Activated T-helper 1 cell treated with anti-CD3 and anti-CD28 coated beads, Interleukin-12 subunit alpha, Interleukin-12 subunit beta, Interleukin-2, Interleukin-4 antibody, amounts not matched to agents 30 ng/mL and 10 ng/mL and 1 ng/mL, durations not matched to agents 14 hours and 24 hours and 36 hours (primary cell): ENCODE data around the gene GALNT14. TPM values are rescaled to one million over a fixed set of nuclear protein-coding genes. Genes with fewer than 3 reads are reported as not detected.

Experiments
- DNase-seq: peaks from one replicate; pipeline ENCODE4 v3.0.0; 2021; ENCODE audit warnings: low spot score
- H3K27ac Mint-ChIP-seq: one replicate; pipeline ENCODE4 v1.8.0; 2021; ENCODE audit warnings: mild to moderate bottlenecking, mixed read lengths
- H3K27me3 Mint-ChIP-seq: one replicate; pipeline ENCODE4 v1.8.0; 2022; ENCODE audit warnings: mild to moderate bottlenecking, moderate library complexity, mixed read lengths; ENCODE audit not compliant: insufficient read depth
- H3K36me3 Mint-ChIP-seq: one replicate; pipeline ENCODE4 v1.8.0; 2021; ENCODE audit warnings: low read depth, mixed read lengths
- H3K4me1 Mint-ChIP-seq: one replicate; pipeline ENCODE4 v1.8.0; 2021; ENCODE audit warnings: low read depth, mixed read lengths
- H3K4me3 Mint-ChIP-seq: one replicate; pipeline ENCODE4 v1.8.0; 2021; ENCODE audit warnings: mild to moderate bottlenecking, moderate library complexity, mixed read lengths
- H3K9me3 Mint-ChIP-seq: one replicate; pipeline ENCODE4 v1.8.0; 2021; ENCODE audit warnings: mixed read lengths
- intact Hi-C: fragments of 100-400 bp; cut with micrococcal nuclease; formaldehyde crosslinking; loops from one replicate; pipeline ENCODE4 v1.15.1; 2024
- total RNA-seq: library from RNA; stranded (reverse); gene quantifications from 2 replicates; pipeline ENCODE4 v1.2.3, GENCODE V29; 2022

Gene GALNT14
- total RNA-seq, 1 donor from 2014 or later = 0.21 TPM

DNA sequence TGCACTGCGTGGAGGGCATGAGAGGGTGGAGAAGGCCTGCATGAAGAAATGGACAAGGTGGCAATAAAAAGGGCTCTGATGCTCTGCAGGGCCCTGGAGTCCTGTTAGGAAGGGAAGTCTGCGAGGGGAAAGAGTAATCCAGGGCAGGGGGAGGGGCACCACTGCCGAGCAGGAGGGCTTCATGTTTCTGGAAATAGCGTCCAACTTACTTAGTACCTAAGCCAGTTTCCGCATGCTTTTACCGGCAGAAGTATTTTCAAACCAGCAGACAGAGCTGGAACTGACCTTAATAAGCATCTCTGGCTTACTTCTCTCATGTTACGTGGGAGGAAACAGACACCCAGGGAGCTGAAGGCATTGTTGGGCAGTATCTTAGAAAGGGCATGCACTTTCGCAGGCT is 156.7 kb downstream of the GALNT14 start:
- no peaks in the 10 kb centered on the region for H3K4me1 Mint-ChIP-seq
- peaks cover 2% of the 10 kb centered on the region for H3K27me3 Mint-ChIP-seq
- intact Hi-C loops = no loop called here
- H3K4me3 Mint-ChIP-seq = no peak overlapping the region
- H3K27ac Mint-ChIP-seq = no peak overlapping the region
- DNase-seq = no peak
- H3K36me3 Mint-ChIP-seq = no peaks in the 10 kb centered on the region
- H3K9me3 Mint-ChIP-seq = no peaks in the 10 kb centered on the region

DNA sequence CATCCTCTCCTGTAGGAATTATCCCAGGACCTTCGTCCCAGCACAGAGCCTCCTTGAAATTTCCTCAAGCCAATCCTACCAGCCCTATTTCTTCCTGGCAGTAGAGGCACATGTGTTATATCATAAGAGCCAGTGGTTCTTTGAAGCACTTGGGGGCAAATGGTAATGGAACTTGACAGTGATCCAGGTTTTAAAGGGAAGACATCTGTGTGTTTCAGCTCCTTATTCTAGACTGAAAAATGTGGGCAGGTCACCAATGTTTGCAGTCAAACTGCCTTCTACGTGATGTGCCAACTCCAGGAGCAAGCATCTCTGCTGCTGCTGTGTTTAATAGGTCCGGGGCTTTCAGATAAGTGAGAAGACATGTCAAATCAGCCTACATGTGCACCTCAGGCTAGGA is 157.1 kb downstream of the GALNT14 start:
- intact Hi-C loops = no loop called here
- DNase-seq = no peak
- H3K4me3 Mint-ChIP-seq = no peak overlapping the region
- H3K27me3 Mint-ChIP-seq = peaks cover 2% of the 10 kb centered on the region
- H3K4me1 Mint-ChIP-seq = no peaks in the 10 kb centered on the region
- no peaks in the 10 kb centered on the region for H3K9me3 Mint-ChIP-seq
- H3K27ac Mint-ChIP-seq = no peak overlapping the region
- H3K36me3 Mint-ChIP-seq = no peaks in the 10 kb centered on the region

DNA sequence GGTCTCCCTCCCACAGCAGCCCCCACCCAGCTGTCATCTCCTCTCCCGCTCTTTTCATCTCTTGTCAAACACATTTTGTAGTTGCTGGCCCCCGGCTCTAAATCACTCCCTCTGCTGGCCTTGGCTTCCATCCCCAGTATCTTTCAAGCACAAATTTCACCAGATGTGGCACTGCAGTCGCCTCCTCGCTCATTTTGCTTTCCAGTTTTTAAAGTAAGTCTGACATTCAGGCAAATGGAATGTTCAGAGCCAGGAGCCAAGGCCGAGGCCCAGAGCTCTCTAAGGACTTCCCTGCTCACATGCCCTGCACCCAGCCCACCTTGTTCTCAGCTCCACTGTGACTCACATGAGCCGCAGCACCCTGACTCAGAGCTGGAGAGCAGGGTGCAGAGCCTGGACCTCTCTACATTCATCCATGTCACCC is 158.4 kb downstream of the GALNT14 start:
- no peak for DNase-seq
- Mint-ChIP-seq H3K36me3 (no peaks in the 10 kb centered on the region), H3K9me3 (no peaks in the 10 kb centered on the region), H3K27ac (no peak overlapping the region), H3K4me1 (no peaks in the 10 kb centered on the region), H3K27me3 (peaks cover 2% of the 10 kb centered on the region), H3K4me3 (no peak overlapping the region)
- intact Hi-C loops = no loop called here

DNA sequence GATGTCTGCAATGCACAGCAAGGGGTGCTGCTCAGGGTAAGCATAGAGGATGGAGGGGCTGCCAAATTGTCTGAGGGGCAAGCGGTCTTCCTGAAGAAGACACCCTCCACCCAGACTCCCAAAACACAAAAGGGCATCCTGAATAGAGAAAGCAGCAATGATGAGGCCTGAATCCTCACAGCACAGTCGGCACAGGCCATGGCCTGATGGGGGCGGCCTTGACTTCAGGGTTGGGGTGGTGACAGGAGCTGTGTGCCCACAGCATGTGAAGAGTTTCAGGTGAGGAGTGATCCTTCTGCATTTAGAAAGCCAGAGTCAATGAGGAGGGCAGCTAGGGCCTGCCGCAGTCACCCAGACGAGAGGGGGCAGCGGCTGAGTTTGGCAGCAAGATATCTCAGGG is 159.4 kb downstream of the GALNT14 start:
- H3K4me1 Mint-ChIP-seq = no peaks in the 10 kb centered on the region
- no peak for DNase-seq
- intact Hi-C loops = no loop called here
- H3K9me3 Mint-ChIP-seq = no peaks in the 10 kb centered on the region
- no peaks in the 10 kb centered on the region for H3K36me3 Mint-ChIP-seq
- H3K27ac Mint-ChIP-seq = no peak overlapping the region
- H3K27me3 Mint-ChIP-seq = no peaks in the 10 kb centered on the region
- no peak overlapping the region for H3K4me3 Mint-ChIP-seq

DNA sequence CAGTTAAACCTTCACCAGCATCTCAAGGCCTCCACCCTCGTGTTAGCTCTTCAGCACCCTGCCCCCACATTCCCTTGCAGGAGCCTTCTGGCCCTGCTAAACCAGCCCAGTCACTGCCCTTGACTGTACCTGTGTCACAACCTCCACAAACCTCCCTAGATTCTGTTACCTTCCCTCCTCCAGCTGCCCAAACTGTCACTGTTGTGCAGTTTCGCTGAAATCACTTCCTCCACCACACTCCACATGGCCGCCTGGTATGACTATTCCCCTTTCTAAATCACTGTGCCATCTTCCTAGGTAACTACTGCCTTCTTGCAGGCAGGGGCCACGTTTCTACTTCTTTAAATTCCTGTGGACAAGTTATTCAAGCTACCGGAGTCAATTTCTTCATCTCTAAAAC is 160.2 kb downstream of the GALNT14 start:
- H3K27me3 Mint-ChIP-seq = no peaks in the 10 kb centered on the region
- intact Hi-C loops = no loop called here
- no peaks in the 10 kb centered on the region for H3K36me3 Mint-ChIP-seq
- H3K4me3 Mint-ChIP-seq = no peak overlapping the region
- no peak for DNase-seq
- no peak overlapping the region for H3K27ac Mint-ChIP-seq
- no peaks in the 10 kb centered on the region for H3K9me3 Mint-ChIP-seq
- no peaks in the 10 kb centered on the region for H3K4me1 Mint-ChIP-seq

DNA sequence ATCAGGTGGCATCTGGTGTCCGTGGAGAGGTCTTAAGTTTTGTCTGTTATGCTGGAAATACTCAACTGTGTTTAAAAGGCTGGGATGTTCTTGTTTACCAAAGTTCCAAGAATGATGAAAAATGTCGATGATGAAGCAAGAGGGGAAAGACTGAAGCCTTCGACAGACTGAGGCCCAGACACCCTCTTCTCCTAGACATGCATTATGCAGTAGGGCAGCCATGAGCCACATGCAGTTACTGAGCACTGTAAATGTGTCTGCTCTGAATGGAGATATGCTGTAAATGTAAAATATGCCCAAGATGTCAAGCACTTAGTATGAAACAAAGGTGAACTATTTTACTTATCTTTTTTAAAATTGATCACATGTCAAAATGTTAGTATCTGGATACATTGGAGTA is 163.1 kb downstream of the GALNT14 start:
- Mint-ChIP-seq H3K4me3 (no peak overlapping the region), H3K36me3 (no peaks in the 10 kb centered on the region), H3K27ac (no peak overlapping the region), H3K9me3 (no peaks in the 10 kb centered on the region), H3K27me3 (no peaks in the 10 kb centered on the region), H3K4me1 (no peaks in the 10 kb centered on the region)
- intact Hi-C loops = no loop called here
- no peak for DNase-seq

DNA sequence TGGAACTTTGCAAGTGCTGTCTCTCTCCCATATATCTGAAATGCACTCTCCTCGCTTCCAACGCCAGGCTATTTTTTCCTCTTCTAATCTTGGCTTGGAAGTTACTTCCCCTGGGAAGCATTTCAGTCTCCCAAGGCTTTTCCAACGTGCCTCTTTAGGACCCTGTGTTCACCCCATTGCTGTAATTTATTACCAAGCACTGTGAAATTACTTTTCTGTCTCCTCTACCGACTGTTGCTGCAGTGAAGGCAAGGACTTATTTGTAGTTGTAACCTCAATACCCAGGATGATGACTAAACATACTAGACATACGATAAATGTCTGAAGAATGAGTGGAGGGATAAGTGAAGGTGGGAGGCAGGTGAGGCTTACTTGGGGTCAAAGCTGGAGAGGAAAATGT is 163.7 kb downstream of the GALNT14 start:
- no peak overlapping the region for H3K4me3 Mint-ChIP-seq
- DNase-seq = no peak
- no peaks in the 10 kb centered on the region for H3K4me1 Mint-ChIP-seq
- no peaks in the 10 kb centered on the region for H3K27me3 Mint-ChIP-seq
- intact Hi-C loops = no loop called here
- H3K9me3 Mint-ChIP-seq = no peaks in the 10 kb centered on the region
- H3K27ac Mint-ChIP-seq = no peak overlapping the region
- H3K36me3 Mint-ChIP-seq = no peaks in the 10 kb centered on the region

DNA sequence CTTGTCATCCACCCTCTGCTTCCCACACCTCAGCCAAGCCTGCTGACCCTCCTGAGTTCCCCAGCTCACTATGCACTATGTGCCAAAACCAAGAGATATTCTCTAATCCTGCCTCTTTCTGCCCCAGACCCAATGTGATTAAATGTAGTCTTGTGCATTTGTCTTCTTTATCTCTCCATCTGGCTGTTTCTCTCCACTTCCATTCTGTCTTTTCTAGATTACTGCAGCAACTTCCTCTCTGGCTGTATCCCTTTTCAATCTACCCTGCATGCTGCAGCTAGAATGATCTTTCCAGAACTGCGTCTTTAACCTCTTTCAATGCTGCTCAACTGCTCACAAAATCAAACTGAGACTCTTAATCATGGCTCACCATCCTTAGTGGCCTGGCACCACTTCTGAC is 164.1 kb downstream of the GALNT14 start:
- no peaks in the 10 kb centered on the region for H3K4me1 Mint-ChIP-seq
- intact Hi-C loops = no loop called here
- H3K9me3 Mint-ChIP-seq = no peaks in the 10 kb centered on the region
- H3K36me3 Mint-ChIP-seq = no peaks in the 10 kb centered on the region
- H3K4me3 Mint-ChIP-seq = no peak overlapping the region
- H3K27ac Mint-ChIP-seq = no peak overlapping the region
- DNase-seq = no peak
- H3K27me3 Mint-ChIP-seq = no peaks in the 10 kb centered on the region

DNA sequence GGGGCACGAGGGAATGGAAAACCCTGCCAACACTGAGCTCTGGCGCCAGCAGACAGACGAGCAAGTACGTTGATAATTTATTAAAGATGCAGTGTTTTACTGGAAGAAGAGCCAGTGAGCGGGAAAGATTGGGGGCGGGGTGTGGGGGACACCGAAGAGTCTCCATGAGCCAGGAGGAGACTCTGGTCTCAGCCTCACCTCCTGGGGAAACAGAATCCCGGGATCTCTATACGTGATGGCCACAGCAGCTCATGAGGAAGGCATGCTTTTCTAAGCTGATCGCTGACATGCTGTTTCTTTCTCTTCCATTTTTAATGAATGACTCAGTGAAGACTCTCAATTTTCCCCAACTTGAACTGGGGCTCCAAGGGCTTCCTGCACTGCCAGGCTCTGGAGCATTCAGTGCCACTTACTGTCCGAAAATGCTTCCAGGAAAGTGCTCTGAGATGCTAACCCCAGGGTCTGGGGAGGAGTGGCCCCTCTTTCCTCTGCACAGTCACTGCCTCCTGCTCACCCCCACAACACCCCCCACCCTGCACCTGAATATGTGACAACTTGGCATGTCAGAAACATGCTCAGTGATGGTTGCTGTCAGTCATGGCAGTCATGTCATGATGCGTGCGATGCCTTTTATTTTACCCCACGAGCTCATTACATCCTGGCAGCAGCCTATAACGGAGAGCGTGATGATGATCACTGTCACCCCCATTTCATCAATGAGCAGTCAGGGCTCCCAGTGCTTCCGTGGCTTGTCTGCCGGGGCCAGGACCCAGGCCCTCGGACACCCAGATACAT is 166.8 kb downstream of the GALNT14 start:
- Mint-ChIP-seq H3K27me3 (no peaks in the 10 kb centered on the region), H3K9me3 (no peaks in the 10 kb centered on the region), H3K36me3 (no peaks in the 10 kb centered on the region), H3K4me3 (no peak overlapping the region), H3K4me1 (no peaks in the 10 kb centered on the region), H3K27ac (no peak overlapping the region)
- intact Hi-C loops = no loop called here
- DNase-seq = no peak

DNA sequence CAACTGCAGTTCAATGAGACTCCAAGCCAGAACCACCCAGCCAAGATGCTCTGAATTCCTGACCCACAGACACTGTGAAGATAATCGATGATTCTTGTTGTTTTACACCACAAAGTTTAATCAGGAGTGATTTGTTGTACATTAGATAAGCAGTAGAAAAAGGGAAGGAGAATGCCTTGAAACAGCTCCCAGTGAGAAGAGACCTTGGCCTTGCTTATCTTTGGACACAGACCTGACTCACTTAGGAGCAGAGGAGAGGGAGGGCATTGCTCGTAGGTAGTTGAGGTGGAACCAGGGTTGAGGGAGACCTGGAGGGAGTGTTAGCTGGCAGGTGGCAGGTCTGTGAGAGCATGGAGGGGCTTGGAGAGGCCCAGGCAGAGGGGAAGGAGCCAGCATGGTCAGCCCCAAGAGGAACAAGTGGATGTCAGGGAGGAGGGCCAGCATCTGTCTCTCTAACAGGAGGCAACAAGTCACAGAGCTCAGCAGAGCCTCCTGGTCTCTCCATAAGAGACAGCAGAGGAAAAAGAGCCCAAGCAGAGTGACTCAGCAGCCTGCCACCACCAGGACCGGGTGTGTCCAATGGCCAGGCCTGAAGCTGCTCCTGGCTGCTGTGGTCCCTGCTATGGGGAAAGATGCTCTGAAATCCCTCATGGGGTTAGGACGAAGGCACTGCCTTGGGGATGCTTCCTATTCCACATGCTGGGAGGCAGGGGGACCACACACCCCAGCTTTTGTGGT is 169.4 kb downstream of the GALNT14 start:
- no peaks in the 10 kb centered on the region for H3K4me1 Mint-ChIP-seq
- intact Hi-C loops = no loop called here

DNA sequence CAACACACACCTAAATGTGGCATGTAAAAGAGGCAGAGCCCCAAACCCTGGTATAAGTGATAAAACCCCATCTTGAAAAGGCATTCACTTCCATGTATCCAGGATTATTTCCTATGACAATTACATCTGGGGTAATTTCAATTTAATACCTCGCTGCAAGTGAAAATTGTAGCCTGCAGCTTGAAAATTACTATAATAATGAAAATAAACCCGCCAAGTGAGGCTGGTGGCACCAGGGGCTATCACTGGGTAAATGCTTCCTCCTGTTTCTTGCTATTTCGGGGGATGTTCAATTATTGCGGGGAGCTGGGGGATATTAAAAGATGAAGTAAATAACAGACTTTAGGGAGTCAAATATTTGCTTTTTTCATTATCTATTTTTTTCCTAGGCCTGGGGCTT is 171.5 kb downstream of the GALNT14 start:
- Mint-ChIP-seq H3K27me3 (no peaks in the 10 kb centered on the region), H3K27ac (no peak overlapping the region), H3K9me3 (no peaks in the 10 kb centered on the region), H3K4me1 (no peaks in the 10 kb centered on the region), H3K36me3 (no peaks in the 10 kb centered on the region), H3K4me3 (no peak overlapping the region)
- intact Hi-C loops = no loop called here
- no peak for DNase-seq

More for the DNA sequence above, 169.4 kb downstream of the GALNT14 start:
- no peak overlapping the region for H3K4me3 Mint-ChIP-seq
- no peaks in the 10 kb centered on the region for H3K9me3 Mint-ChIP-seq
- no peak for DNase-seq
- H3K36me3 Mint-ChIP-seq = no peaks in the 10 kb centered on the region
- H3K27me3 Mint-ChIP-seq = no peaks in the 10 kb centered on the region
- no peak overlapping the region for H3K27ac Mint-ChIP-seq

DNA sequence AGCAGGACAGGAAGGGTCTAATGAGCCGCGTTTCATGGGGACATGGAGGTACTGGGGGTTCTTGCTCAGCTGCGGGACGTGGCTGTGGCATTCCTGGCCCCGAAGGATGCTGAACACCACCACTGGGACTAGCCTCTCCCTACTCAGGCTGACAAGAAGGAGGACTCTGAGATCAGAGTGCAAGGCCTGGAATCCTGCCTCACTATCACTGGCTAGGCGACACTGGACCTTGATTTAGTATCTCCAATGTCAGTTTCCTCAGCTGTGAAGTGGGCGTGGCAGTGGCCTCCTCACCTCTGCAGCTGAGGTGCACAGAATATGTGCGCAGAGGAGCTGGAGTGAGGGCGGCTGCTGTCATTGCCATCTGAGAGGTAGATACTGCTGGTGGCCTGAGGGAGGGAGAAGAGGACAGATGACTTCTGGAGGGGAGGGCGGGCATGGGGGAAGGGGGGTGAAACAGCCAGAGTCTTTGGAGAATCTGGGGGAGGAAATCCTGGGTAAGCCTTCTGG is 173.2 kb downstream of the GALNT14 start:
- Mint-ChIP-seq H3K27me3 (no peaks in the 10 kb centered on the region), H3K36me3 (no peaks in the 10 kb centered on the region)

DNA sequence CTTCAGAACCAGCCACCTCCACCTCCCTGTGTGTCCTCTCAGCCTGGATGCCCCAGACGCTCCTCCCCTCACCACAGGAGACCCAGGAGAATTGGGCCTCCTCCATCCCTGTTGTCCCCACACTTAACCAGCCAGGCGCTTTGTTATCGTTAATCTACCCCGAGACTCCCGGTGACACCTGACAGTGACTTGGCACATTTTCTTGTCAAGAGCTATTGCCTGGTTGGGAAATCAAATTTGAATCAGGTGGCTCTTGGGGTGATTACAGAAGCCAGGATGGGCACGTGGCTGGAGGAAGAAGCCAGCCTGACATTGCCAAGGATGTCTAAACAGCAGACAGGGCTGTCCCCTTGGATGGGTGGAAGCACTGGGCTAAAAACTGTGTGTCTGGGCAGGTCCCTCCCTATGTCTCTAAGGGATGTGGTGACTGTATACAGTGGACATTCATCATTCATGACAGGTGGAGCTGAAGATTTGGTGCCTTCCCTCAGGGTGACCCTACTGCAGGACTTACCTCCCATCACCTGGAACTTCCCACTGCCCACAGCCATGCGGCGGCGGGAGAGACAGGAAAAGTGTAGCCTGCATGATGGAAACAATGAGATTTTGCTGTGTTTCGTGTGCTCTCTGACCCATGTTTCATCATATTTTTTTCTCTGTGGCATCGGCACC is 173.8 kb downstream of the GALNT14 start:
- H3K27me3 Mint-ChIP-seq = no peaks in the 10 kb centered on the region
- no peak overlapping the region for H3K4me3 Mint-ChIP-seq
- H3K9me3 Mint-ChIP-seq = no peaks in the 10 kb centered on the region
- no peaks in the 10 kb centered on the region for H3K4me1 Mint-ChIP-seq
- intact Hi-C loops = no loop called here
- no peak overlapping the region for H3K27ac Mint-ChIP-seq
- no peaks in the 10 kb centered on the region for H3K36me3 Mint-ChIP-seq
- no peak for DNase-seq

More for the DNA sequence above, 173.2 kb downstream of the GALNT14 start:
- Mint-ChIP-seq H3K4me1 (no peaks in the 10 kb centered on the region), H3K9me3 (no peaks in the 10 kb centered on the region), H3K27ac (no peak overlapping the region), H3K4me3 (no peak overlapping the region)
- DNase-seq = no peak
- intact Hi-C loops = no loop called here
